Measurements from ENCODE around the gene RAD21L1. TPM values are rescaled to one million over a fixed set of nuclear protein-coding genes. Genes with fewer than 3 reads are reported as not detected.

Gene RAD21L1
- total RNA-seq, 2 donors from 2014 or later, result 1.4 TPM; not detected in 1

GRCh38 chr20:1225263-1225782 lies 521 bp upstream of the RAD21L1 start:
- no peaks in the 10 kb centered on the region for H3K36me3 ChIP-seq (ENCODE audit: control insufficient read depth, insufficient read depth, low read length)
- no peak for DNase-seq
- H3K9ac ChIP-seq (ENCODE audit: extremely low read depth, low read length, poor library complexity, severe bottlenecking), result no peak overlapping the region
- Mint-ChIP-seq H3K27ac (no peak overlapping the region), H3K9me3 (peaks cover 5% of the 10 kb centered on the region), H3K4me3 (peak overlapping the region; percentile 70), H3K36me3 (ENCODE audit: low read depth) (no peaks in the 10 kb centered on the region), H3K4me1 (peaks cover 3% of the 10 kb centered on the region), H3K27me3 (ENCODE audit: insufficient read depth) (peaks cover 65% of the 10 kb centered on the region)
- peaks cover 49% of the 10 kb centered on the region for H3K27me3 ChIP-seq (ENCODE audit: control insufficient read depth, insufficient read depth, low read length, poor library complexity, severe bottlenecking)
- TF ChIP-seq, protein P1, sequence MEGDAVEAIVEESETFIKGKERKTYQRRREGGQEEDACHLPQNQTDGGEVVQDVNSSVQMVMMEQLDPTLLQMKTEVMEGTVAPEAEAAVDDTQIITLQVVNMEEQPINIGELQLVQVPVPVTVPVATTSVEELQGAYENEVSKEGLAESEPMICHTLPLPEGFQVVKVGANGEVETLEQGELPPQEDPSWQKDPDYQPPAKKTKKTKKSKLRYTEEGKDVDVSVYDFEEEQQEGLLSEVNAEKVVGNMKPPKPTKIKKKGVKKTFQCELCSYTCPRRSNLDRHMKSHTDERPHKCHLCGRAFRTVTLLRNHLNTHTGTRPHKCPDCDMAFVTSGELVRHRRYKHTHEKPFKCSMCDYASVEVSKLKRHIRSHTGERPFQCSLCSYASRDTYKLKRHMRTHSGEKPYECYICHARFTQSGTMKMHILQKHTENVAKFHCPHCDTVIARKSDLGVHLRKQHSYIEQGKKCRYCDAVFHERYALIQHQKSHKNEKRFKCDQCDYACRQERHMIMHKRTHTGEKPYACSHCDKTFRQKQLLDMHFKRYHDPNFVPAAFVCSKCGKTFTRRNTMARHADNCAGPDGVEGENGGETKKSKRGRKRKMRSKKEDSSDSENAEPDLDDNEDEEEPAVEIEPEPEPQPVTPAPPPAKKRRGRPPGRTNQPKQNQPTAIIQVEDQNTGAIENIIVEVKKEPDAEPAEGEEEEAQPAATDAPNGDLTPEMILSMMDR (conservative IDR thresholded peaks at IDR 0.05), result no peak
- no peaks in the 10 kb centered on the region for H3K9me3 ChIP-seq (ENCODE audit: control insufficient read depth, low read length)
- peak overlapping the region; percentile 79 for H3K4me3 ChIP-seq (ENCODE audit: low read length)
- H3K4me1 ChIP-seq (ENCODE audit: control insufficient read depth, insufficient read depth, low read length), result no peaks in the 10 kb centered on the region
- WGBS, 2 experiments (ENCODE audit: insufficient coverage in 1 of 2, insufficient read length in 1 of 2), result 0 to 1% methylated on average over 6 to 21 of the region's 30 CpGs
- H3K27ac ChIP-seq (ENCODE audit: low read depth, low read length), result no peak overlapping the region

GRCh38 chr20:1229541-1229940 lies 3.7 kb downstream of the RAD21L1 start:
- Histone ChIP-seq H3K27me3 (ENCODE audit: control insufficient read depth, insufficient read depth, low read length, poor library complexity, severe bottlenecking) (peaks cover 59% of the 10 kb centered on the region), H3K27ac (ENCODE audit: low read depth, low read length) (no peak overlapping the region), H3K9ac (ENCODE audit: extremely low read depth, low read length, poor library complexity, severe bottlenecking) (no peak overlapping the region), H3K4me1 (ENCODE audit: control insufficient read depth, insufficient read depth, low read length) (no peaks in the 10 kb centered on the region), H3K36me3 (ENCODE audit: control insufficient read depth, insufficient read depth, low read length) (no peaks in the 10 kb centered on the region), H3K9me3 (ENCODE audit: control insufficient read depth, low read length) (no peaks in the 10 kb centered on the region), H3K4me3 (ENCODE audit: low read length) (no peak overlapping the region)
- Mint-ChIP-seq H3K4me1 (peaks cover 3% of the 10 kb centered on the region), H3K36me3 (ENCODE audit: low read depth) (no peaks in the 10 kb centered on the region), H3K9me3 (no peaks in the 10 kb centered on the region), H3K27ac (no peak overlapping the region), H3K27me3 (ENCODE audit: insufficient read depth) (peaks cover 47% of the 10 kb centered on the region), H3K4me3 (no peak overlapping the region)
- 86 to 93% methylated on average over 2 to 3 of the region's 3 CpGs for WGBS, 2 experiments (ENCODE audit: insufficient coverage in 1 of 2, insufficient read length in 1 of 2)
- no peak for DNase-seq
- TF ChIP-seq, protein P1 (conservative IDR thresholded peaks at IDR 0.05), result no peak

GRCh38 chr20:1232286-1233111 lies 6.7 kb downstream of the RAD21L1 start:
- Histone ChIP-seq H3K36me3 (ENCODE audit: control insufficient read depth, insufficient read depth, low read length) (no peaks in the 10 kb centered on the region), H3K27me3 (ENCODE audit: control insufficient read depth, insufficient read depth, low read length, poor library complexity, severe bottlenecking) (peaks cover 43% of the 10 kb centered on the region), H3K4me1 (ENCODE audit: control insufficient read depth, insufficient read depth, low read length) (no peaks in the 10 kb centered on the region), H3K9ac (ENCODE audit: extremely low read depth, low read length, poor library complexity, severe bottlenecking) (no peak overlapping the region), H3K27ac (ENCODE audit: low read depth, low read length) (no peak overlapping the region), H3K4me3 (ENCODE audit: low read length) (no peak overlapping the region), H3K9me3 (ENCODE audit: control insufficient read depth, low read length) (no peaks in the 10 kb centered on the region)
- 98 to 100% methylated on average over 3 of the region's 3 CpGs for WGBS, 2 experiments (ENCODE audit: insufficient coverage in 1 of 2, insufficient read length in 1 of 2)
- no peaks in the 10 kb centered on the region for H3K36me3 Mint-ChIP-seq (ENCODE audit: low read depth)
- TF ChIP-seq, protein P1 (conservative IDR thresholded peaks at IDR 0.05), result no peak
- no peaks in the 10 kb centered on the region for H3K9me3 Mint-ChIP-seq
- H3K27ac Mint-ChIP-seq, result no peak overlapping the region
- H3K4me1 Mint-ChIP-seq, result no peaks in the 10 kb centered on the region
- H3K27me3 Mint-ChIP-seq (ENCODE audit: insufficient read depth), result peaks cover 36% of the 10 kb centered on the region
- no peak overlapping the region for H3K4me3 Mint-ChIP-seq
- no peak for DNase-seq

Measured in endodermal cell (in vitro differentiated cells).